GM10266 (cell line): ENCODE results near the gene GNPAT.

Source experiments
- DNase-seq: peaks from one replicate; pipeline ENCODE4 v3.0.0; 2012; ENCODE audit errors: extremely low spot score
- CTCF ChIP-seq: IDR thresholded peaks from 2 replicates; pipeline ENCODE4 v1.5.1; 2012; ENCODE audit warnings: mild to moderate bottlenecking, low read depth; ENCODE audit not compliant: control insufficient read depth, insufficient read depth; ENCODE audit errors: missing control alignments

Gene GNPAT

DNA sequence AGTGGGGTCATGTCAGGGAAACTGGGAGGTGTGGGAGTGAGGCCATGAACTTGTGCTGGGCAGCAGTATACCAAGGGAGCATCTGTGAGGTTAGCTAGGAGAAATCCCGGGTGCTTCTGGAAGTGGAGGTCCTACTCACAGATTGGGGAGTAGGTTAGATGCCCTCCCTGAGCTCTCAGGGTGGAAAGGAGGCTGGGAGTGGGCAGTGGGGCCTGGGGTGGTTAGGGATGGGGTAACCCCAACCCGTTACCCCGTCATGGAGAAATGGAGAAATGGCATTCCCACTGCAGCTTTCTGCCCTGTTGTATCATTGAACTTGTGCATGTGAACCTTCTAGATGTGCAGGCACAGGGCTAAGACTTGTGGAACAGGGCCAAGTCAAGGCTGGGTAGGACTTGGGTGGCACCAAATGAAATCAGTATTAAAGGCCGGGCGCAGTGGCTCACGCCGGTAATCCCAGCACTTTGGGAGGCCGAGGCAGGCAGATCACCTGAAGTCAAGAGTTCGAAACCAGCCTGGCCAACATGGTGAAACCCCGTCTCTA, 69.5 kb downstream of the GNPAT start:
- no peak for DNase-seq
- no peak for TF ChIP-seq CTCF

DNA sequence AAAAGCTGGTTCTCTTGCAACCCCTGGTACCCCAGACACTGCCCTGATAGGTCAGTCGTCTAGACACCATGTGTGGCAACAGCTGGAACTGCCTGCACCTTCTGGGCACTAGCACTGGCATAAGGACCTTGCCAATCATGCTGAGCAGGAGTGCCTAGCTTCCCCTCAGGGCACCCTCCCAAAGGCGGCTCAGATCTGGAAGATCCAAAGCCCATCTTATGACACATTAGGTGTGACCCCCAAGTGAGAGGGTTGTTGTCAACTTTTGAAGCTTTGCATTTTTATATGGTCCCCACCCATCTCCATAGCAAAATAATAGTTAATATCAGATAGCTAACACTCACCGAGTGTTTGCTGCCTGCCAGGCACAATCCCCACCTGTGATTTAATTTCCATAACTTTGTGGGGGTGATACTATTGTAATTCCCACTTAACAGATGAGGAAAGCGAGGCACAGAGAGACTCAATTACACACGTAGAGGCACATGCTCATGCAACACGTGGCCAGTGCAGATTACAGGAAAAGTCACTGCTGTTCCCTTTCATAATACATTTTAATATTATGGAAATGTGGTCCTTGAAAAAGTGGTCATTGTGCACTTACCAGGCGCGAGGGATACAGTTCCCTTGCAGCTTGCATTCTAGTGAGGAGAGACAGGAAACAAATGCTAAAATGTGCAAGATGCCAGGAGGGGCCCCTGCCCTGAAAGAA, 70.9 kb downstream of the GNPAT start:
- no peak for TF ChIP-seq CTCF
- DNase-seq: no peak

DNA sequence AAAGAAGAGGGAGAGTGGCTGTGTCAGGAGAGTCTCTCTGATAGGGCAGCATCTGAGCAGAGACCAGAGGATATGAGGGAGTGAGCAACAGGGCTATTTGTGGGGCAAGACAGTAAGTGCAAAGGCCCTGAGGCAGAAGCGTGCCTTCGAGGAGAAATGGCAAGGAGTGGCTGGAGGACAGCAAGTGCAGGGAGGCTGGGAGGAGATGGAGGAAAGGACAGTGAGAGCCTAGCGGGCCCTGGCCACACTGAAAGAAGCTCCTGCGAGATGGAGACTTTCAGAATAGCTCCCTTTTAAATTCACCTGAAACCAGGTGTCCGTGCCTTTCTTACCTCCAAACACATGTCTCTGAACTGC, 71.4 kb downstream of the GNPAT start:
- no peak for TF ChIP-seq CTCF
- no peak for DNase-seq

GRCh38 chr1:231313661-231314060, 72.6 kb downstream of the GNPAT start:
- DNase-seq: no peak
- no peak for TF ChIP-seq CTCF

- peak; percentile 59 for DNase-seq
- peak; percentile 82 for TF ChIP-seq CTCF
Measured at GRCh38 chr1:231315887-231316286, 74.9 kb downstream of the GNPAT start.

GRCh38 chr1:231317306-231318014, 76.4 kb downstream of the GNPAT start:
- DNase-seq: no peak
- TF ChIP-seq CTCF: no peak

- TF ChIP-seq CTCF: no peak
- DNase-seq: no peak
Measured at GRCh38 chr1:231318015-231318355, 77.0 kb downstream of the GNPAT start.
